Ishikawa (cell line): Measurements from ENCODE around the gene BTBD1.

Source experiments
- EGR1 ChIP-seq: IDR thresholded peaks from 2 replicates; pipeline ENCODE4 v1.6.1; 2012
- RAD21 ChIP-seq: IDR thresholded peaks from 2 replicates; pipeline ENCODE4 v1.6.1; 2012; ENCODE audit warnings: low read depth
- TAF1 ChIP-seq: IDR thresholded peaks from 2 replicates; pipeline ENCODE4 v1.6.1; 2012; ENCODE audit warnings: low read depth, mild to moderate bottlenecking
- TF ChIP-seq, protein P1 (sequence below): IDR thresholded peaks from 2 replicates; pipeline ENCODE4 v1.6.1; 2012

DNA sequence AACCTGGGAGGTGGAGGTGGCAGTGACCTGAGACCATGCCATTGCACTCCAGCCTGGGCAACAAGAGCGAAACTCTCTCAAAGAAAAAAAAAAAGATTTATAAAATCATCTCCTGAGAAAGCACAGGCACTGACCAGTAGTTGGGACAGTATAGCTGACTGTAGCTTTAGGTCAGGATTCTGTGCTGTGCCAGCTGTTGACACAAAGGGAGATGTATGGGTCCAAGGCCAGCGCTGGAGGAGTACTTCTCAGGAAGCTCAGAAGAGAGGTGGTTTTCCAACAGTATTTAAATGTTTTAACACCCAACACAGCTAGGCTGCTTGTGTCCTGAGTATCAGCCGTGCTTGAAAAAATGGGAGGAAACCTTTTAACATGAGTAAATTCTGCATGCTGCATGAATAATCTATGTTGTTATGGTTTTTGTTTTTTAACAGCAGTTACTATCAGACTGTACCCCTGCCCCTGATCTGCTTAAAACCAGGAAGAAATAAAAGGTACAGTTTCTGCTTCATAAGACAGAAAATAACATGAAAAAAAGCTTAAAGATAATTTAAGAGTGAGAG is 74.5 kb downstream of the BTBD1 start:
- TF ChIP-seq, protein P1, sequence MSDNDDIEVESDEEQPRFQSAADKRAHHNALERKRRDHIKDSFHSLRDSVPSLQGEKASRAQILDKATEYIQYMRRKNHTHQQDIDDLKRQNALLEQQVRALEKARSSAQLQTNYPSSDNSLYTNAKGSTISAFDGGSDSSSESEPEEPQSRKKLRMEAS = no peak
- TF ChIP-seq TAF1 (no peak), RAD21 (no peak), EGR1 (no peak)
